Thoracic aorta (tissue), 2 donors: ENCODE results near the gene ATG7. TPM values are rescaled to one million over a fixed set of nuclear protein-coding genes. Genes with fewer than 3 reads are reported as not detected.
"Not testable (repeated sequence)": the region's sequence is repeated elsewhere in the genome, so short reads cannot be mapped to it uniquely, and the experiment has no call there.

Experiments
- ATAC-seq: fragments of 150-250 bp; one replicate; pipeline ENCODE4 v1.8.0; 2017; ENCODE audit warnings: low read depth; ENCODE audit not compliant: insufficient number of reproducible peaks, low FRiP score
- DNase-seq: peaks from one replicate; pipeline ENCODE4 v3.0.0-alpha.2; 2020; ENCODE audit warnings: low spot score
- H3K27ac ChIP-seq, 2 donors: fragments of 200-600 bp; sonication (generic); 1 replicate in 1 of 2; 2 replicates in 1 of 2; pipeline ENCODE4 v1.5.1; 2016; ENCODE audit warnings: mild to moderate bottlenecking in 2 of 2, moderate library complexity in 2 of 2
- H3K27me3 ChIP-seq: fragments of 200-600 bp; sonication (generic); replicated peaks from 2 replicates; pipeline ENCODE4 v1.6.0; 2016; ENCODE audit warnings: mild to moderate bottlenecking; ENCODE audit not compliant: insufficient read depth
- H3K36me3 ChIP-seq: fragments of 200-600 bp; sonication (generic); one replicate; pipeline ENCODE4 v1.5.1; 2016
- H3K4me1 ChIP-seq, 2 donors: fragments of 200-600 bp; sonication (generic); 1 replicate in 1 of 2; 2 replicates in 1 of 2; pipeline versions ENCODE4 v1.5.1 to v1.6.0; 2016; ENCODE audit warnings: low read depth in 2 of 2, mild to moderate bottlenecking in 1 of 2; ENCODE audit not compliant: control insufficient read depth in 1 of 2
- H3K4me3 ChIP-seq: fragments of 200-600 bp; sonication (generic); 2 replicates; pipeline ENCODE4 v1.5.1; 2016; ENCODE audit warnings: mild to moderate bottlenecking
- H3K9me3 ChIP-seq: fragments of 200-600 bp; sonication (generic); 2 replicates; pipeline ENCODE4 v1.5.1; 2016
- total RNA-seq, 2 donors: library from RNA; depleted of rRNA; stranded (reverse); fragments of >200 nt; gene quantifications; one replicate each; pipeline versions ENCODE4 v1.1.0 to v1.2.3, GENCODE V29; 2016
- TF ChIP-seq, protein P1 (sequence below): fragments of 200-600 bp; sonication (generic); IDR thresholded peaks from one replicate; pipeline ENCODE4 v1.5.1; 2019; ENCODE audit warnings: antibody characterized with exemption

Gene ATG7
- total RNA-seq, 2 donors from 2014 or later, result 56.6 to 88.3 TPM

DNA sequence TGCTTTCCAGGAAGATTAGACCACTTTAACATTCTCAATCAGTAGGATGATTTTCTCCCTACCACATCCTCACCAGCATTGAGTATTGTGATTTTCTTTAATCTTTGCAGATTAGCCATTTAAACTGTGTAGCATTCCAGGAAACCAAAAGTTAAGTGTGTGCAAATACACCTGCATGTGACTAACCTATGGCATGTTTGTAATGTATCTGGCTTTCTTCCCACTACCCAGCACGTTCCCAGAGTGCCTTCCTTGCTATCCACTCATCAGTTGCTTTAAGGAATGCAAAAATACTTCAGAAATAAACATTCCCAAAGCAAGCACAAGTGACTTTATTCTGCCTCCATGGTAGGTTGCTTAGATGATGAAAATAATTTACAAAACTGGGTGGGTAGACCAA lies 74.2 kb downstream of the ATG7 start:
- no peak for ATAC-seq
- H3K4me3 ChIP-seq, result no peak overlapping the region
- TF ChIP-seq, protein P1, sequence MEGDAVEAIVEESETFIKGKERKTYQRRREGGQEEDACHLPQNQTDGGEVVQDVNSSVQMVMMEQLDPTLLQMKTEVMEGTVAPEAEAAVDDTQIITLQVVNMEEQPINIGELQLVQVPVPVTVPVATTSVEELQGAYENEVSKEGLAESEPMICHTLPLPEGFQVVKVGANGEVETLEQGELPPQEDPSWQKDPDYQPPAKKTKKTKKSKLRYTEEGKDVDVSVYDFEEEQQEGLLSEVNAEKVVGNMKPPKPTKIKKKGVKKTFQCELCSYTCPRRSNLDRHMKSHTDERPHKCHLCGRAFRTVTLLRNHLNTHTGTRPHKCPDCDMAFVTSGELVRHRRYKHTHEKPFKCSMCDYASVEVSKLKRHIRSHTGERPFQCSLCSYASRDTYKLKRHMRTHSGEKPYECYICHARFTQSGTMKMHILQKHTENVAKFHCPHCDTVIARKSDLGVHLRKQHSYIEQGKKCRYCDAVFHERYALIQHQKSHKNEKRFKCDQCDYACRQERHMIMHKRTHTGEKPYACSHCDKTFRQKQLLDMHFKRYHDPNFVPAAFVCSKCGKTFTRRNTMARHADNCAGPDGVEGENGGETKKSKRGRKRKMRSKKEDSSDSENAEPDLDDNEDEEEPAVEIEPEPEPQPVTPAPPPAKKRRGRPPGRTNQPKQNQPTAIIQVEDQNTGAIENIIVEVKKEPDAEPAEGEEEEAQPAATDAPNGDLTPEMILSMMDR, result no peak
- no peaks in the 10 kb centered on the region for H3K9me3 ChIP-seq
- no peaks in the 10 kb centered on the region for H3K27me3 ChIP-seq
- no peak overlapping the region for H3K27ac ChIP-seq
- no peak for DNase-seq
- peaks cover 25% of the 10 kb centered on the region for H3K36me3 ChIP-seq
- H3K4me1 ChIP-seq, result no peaks in the 10 kb centered on the region

DNA sequence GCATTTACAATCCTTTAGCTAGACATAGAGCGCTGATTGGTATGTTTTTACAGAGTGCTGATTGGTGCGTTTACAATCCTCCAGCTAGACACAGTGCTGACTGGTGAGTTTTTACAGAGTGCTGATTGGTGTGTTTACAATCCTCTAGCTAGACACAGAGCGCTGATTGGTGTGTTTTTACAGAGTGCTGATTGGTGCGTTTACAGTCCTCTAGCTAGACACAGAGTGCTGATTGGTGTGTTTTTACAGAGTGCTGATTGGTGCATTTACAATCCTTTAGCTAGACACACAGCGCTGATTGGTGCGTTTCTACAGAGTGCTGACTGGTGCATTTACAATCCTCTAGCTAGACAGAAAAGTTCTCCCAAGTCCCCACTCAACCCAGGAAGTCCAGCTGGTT lies 76.7 kb downstream of the ATG7 start:
- not testable (repeated sequence) for H3K4me3 ChIP-seq, H3K9me3 ChIP-seq, DNase-seq, H3K27ac ChIP-seq, H3K27me3 ChIP-seq, ATAC-seq, H3K4me1 ChIP-seq
- peaks cover 20% of the 10 kb centered on the region for H3K36me3 ChIP-seq

DNA sequence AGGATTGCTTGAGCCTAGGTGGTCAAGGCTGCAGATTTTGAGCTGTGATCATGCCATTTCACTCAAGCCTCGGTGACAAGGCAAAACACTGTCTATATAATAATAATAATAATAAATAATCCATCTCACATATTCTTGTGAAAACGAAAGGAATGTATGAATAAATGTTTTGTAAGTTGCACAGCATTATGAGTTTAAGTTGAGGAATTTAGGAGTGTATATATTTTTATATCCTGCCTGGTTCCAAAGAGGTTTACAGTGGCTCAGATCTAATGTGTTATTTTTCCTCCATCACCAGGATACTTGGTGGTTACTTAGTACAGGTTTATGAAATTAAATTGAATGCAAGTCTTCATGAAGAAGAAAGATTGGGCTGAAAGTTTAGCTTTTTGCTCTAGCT lies 77.2 kb downstream of the ATG7 start:
- Histone ChIP-seq H3K36me3 (peaks cover 20% of the 10 kb centered on the region), H3K27ac (no peak overlapping the region), H3K9me3 (no peaks in the 10 kb centered on the region), H3K27me3 (no peaks in the 10 kb centered on the region), H3K4me1 (no peaks in the 10 kb centered on the region), H3K4me3 (no peak overlapping the region)
- DNase-seq (no peak), ATAC-seq (no peak)
- TF ChIP-seq, protein P1, result no peak

DNA sequence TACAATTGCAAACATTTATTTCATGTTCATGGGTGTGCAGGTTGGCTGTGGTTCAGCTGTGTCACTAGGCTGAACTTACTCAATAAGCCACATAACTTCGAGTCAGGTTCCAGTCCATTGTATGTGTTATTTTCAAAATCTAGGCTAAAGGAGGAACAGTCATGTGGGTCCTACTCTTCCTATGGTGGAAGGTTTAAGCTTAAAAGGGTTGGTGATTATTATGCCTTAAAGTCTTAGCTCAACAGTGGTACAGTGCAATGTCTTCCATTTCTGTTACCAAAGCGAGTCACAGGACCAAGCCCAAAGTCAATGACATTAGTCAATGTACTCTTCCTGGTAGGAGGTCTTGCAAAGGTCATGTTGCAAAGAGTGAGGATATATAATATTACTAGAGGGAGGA lies 78.2 kb downstream of the ATG7 start:
- ATAC-seq (no peak), DNase-seq (no peak)
- Histone ChIP-seq H3K4me1 (no peaks in the 10 kb centered on the region), H3K36me3 (peaks cover 20% of the 10 kb centered on the region), H3K27me3 (no peaks in the 10 kb centered on the region), H3K27ac (no peak overlapping the region), H3K9me3 (no peaks in the 10 kb centered on the region), H3K4me3 (no peak overlapping the region)
- TF ChIP-seq, protein P1, result no peak

DNA sequence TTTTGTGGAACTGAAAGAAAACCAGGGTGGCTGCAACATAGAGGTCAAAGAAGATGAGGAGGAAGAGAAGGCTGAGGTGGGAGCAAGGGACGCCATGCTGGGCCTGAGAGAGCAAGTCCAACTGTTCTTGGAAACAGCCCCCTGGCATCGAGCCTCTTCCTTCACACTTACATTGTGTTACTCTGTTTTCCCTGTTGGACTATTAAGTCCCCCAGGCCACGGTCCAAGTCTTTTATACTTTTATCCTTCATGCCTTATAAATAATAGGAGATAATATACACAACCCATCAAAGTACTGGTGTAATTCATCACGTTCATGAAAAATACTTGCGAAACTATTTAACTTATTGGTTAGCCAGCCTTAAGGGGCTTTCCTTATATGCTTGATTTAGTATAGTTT lies 79.3 kb downstream of the ATG7 start:
- H3K36me3 ChIP-seq, result peaks cover 20% of the 10 kb centered on the region
- TF ChIP-seq, protein P1, result no peak

DNA sequence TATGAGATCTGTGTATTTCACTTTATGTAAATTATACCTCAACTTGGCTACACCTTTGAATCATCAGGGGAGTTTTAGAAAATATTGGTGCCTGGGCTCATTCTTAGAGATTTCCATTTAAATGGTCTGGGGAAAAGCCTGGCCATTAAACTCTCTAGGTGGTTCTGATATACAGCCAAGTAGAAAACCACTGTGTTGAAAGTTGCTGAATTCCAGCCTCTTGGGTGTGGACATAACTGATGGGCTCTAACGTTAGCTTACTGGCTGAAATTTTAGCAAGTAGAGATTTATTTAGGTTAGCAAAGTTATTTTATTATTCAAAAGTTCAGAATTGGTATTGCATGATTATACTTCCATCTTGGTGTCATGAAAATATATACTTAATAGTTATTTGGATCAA lies 84.1 kb downstream of the ATG7 start:
- Histone ChIP-seq H3K4me1 (no peaks in the 10 kb centered on the region), H3K27ac (no peak overlapping the region), H3K36me3 (peaks cover 24% of the 10 kb centered on the region), H3K9me3 (no peaks in the 10 kb centered on the region), H3K27me3 (no peaks in the 10 kb centered on the region), H3K4me3 (no peak overlapping the region)
- DNase-seq (no peak), ATAC-seq (no peak)
- TF ChIP-seq, protein P1, result no peak

More for the DNA sequence above, 79.3 kb downstream of the ATG7 start:
- Histone ChIP-seq H3K4me3 (no peak overlapping the region), H3K27ac (no peak overlapping the region), H3K27me3 (no peaks in the 10 kb centered on the region), H3K9me3 (no peaks in the 10 kb centered on the region), H3K4me1 (no peaks in the 10 kb centered on the region)
- DNase-seq (no peak), ATAC-seq (no peak)
